SK-N-MC (cell line): Measurements from ENCODE around the gene PPFIBP2.

ENCODE experiments used
- EZH2 ChIP-seq: fragments of 200-600 bp; sonication (generic); IDR thresholded peaks from one replicate; pipeline ENCODE4 v1.6.1; 2017; ENCODE audit warnings: antibody characterized with exemption
- POLR2AphosphoS5 ChIP-seq: IDR thresholded peaks from 2 replicates; pipeline ENCODE4 v1.6.1; 2012; ENCODE audit warnings: mild to moderate bottlenecking, low read depth, low read length, borderline replicate concordance

DNA sequence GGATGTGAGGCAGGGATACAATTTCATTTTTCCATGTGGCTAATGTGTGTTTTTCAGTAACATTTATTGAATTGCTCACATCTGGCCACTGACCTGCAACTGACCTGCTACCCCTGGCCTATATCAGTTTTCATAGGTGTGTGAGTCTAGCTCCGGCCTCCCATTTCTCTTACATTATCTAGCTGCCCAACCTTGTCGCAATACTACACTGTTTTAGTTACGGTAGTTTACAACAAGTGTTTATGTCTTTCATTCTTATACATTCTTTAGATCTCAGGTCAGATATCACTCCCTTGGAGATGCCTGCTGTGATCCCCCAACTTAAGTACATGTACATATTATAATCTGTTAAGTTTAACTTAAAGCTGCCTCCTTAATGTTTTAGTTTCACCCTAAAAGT, 161.8 kb downstream of the PPFIBP2 start:
- TF ChIP-seq EZH2 (no peak), POLR2AphosphoS5 (no peak)
